ENCODE data around the gene TRIO. TPM values are rescaled to one million over a fixed set of nuclear protein-coding genes. Genes with fewer than 3 reads are reported as not detected.
A peak's percentile ranks its signal among the peaks of the same experiment; 100 is the strongest.

TRIO gene
- total RNA-seq, 1 donor from 2014 or later = 71.6 TPM

DNA sequence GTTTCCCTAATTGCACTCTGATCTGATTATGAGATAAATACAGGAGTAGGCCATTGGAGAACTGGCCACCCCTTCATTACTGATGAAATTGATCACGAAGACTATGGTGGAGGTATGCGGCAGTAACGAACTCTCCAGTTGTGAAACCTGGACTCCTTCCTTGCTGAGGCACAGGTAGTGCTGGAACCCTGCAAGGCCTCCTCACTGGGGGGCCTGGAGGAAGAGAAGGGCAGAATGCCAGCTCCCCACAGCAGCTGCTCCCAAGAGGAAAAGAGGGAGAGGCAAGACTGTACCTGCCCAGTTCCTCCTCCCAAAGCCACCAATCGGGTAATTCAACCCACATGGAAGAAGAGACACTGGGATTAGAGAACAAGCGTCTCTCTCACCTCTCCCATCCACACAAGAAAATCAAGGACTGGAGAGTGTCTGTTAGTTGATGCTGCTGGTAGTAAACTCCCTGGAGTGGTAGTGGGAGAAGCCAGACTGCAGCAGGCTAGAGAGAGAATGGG lies 19.1 kb upstream of the TRIO start:
- no peak for FAIRE-seq
- Histone ChIP-seq H3K27me3 (ENCODE audit: control insufficient read depth, insufficient read depth, low read length) (peaks cover 2% of the 10 kb centered on the region), H3K4me3 (ENCODE audit: low read depth, low read length) (no peak overlapping the region), H3K36me3 (ENCODE audit: control insufficient read depth, insufficient read depth, low read length) (no peaks in the 10 kb centered on the region)
- DNase-seq (ENCODE audit: low read depth) = peak; percentile 42
- TF ChIP-seq, protein P1, sequence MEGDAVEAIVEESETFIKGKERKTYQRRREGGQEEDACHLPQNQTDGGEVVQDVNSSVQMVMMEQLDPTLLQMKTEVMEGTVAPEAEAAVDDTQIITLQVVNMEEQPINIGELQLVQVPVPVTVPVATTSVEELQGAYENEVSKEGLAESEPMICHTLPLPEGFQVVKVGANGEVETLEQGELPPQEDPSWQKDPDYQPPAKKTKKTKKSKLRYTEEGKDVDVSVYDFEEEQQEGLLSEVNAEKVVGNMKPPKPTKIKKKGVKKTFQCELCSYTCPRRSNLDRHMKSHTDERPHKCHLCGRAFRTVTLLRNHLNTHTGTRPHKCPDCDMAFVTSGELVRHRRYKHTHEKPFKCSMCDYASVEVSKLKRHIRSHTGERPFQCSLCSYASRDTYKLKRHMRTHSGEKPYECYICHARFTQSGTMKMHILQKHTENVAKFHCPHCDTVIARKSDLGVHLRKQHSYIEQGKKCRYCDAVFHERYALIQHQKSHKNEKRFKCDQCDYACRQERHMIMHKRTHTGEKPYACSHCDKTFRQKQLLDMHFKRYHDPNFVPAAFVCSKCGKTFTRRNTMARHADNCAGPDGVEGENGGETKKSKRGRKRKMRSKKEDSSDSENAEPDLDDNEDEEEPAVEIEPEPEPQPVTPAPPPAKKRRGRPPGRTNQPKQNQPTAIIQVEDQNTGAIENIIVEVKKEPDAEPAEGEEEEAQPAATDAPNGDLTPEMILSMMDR (IDR thresholded peaks at IDR 0.05; ENCODE audit: insufficient read depth, low read length, severe bottlenecking) = no peak

DNA sequence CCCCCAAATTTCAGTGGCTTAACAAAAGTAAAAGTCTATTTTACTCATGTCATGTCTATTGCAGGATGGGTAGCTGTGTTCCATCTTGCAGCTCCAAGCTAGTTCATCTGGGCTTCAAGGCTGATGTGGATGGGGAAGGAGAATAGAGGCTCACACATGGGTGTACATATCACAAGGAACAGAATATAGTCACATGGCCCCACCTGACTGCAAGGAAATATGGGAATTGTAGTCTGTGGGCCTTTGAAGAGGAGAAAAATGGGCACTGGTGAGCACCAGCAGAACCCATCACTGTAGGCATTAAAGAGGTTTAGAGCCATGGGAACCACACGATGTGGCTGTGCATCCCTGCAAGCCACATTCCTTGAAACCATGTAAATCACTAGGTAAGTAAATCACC lies 17.9 kb upstream of the TRIO start:
- TF ChIP-seq, protein P1 (IDR thresholded peaks at IDR 0.05; ENCODE audit: insufficient read depth, low read length, severe bottlenecking) = no peak
- Histone ChIP-seq H3K36me3 (ENCODE audit: control insufficient read depth, insufficient read depth, low read length) (no peaks in the 10 kb centered on the region), H3K4me3 (ENCODE audit: low read depth, low read length) (no peak overlapping the region), H3K27me3 (ENCODE audit: control insufficient read depth, insufficient read depth, low read length) (peaks cover 2% of the 10 kb centered on the region)
- FAIRE-seq (no peak), DNase-seq (ENCODE audit: low read depth) (no peak)

DNA sequence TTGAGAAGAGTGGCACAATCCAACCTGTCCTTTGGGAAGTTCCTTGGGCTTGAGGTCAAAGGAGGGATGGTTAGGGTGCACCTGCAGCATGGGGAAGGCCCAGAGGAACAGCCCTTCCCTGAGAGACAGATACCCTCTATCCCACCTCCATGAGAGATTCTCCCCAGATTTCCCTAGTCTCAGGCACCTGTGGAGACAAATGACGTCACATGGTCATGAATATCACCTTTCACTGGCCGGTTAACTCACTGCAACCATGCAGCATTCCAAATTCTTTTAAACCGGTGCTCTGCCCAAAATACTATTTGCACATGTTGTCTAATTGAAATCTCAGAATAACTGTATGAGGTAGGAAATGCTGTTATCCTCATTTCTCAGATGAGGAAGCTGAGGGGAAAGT lies 15.6 kb upstream of the TRIO start:
- H3K36me3 ChIP-seq (ENCODE audit: control insufficient read depth, insufficient read depth, low read length) = no peaks in the 10 kb centered on the region
- TF ChIP-seq, protein P1 (IDR thresholded peaks at IDR 0.05; ENCODE audit: insufficient read depth, low read length, severe bottlenecking) = no peak
- peaks cover 2% of the 10 kb centered on the region for H3K27me3 ChIP-seq (ENCODE audit: control insufficient read depth, insufficient read depth, low read length)
- FAIRE-seq (no peak), DNase-seq (ENCODE audit: low read depth) (no peak)
- H3K4me3 ChIP-seq (ENCODE audit: low read depth, low read length) = no peak overlapping the region

DNA sequence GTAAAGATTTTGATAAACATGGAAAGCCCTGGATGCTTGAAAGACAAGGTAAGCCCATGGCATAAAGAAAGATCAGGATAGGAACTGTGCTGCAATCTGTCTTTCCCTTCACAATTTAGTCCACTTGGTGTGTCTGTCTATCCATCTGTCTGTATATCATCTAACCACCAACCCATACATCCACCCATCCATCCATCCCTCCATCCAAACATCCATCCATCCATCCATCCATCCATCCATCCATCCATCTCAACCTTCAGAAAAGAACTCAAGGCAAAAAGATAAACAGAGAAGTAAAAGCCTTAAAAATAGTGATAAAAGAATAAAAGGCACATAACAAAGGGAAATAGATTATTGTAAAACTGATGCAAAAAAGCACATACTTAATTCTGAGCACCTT lies 15.1 kb upstream of the TRIO start:
- no peak overlapping the region for H3K4me3 ChIP-seq (ENCODE audit: low read depth, low read length)
- H3K27me3 ChIP-seq (ENCODE audit: control insufficient read depth, insufficient read depth, low read length) = peaks cover 2% of the 10 kb centered on the region
- H3K36me3 ChIP-seq (ENCODE audit: control insufficient read depth, insufficient read depth, low read length) = no peaks in the 10 kb centered on the region
- TF ChIP-seq, protein P1 (IDR thresholded peaks at IDR 0.05; ENCODE audit: insufficient read depth, low read length, severe bottlenecking) = no peak
- FAIRE-seq = no peak
- no peak for DNase-seq (ENCODE audit: low read depth)

DNA sequence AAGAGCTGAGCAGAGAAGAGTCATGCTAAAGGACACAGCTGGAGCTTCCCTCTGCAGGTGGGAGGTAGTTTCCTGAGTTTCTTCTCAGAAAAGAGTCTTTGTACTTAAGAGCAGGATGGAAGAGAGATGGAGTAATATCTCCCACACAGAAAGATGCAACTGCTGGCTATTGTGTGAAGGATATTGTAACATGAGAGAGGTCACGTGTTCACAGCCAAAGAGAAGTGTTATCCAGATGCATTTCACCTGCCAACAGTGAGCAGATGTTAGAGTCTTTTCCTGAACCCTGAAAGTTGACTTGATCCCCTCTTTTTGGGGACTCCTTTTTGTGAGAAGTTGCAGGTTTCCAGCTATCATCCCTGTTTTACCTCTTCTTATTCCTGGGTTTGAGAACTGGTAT lies 14.0 kb upstream of the TRIO start:
- DNase-seq (ENCODE audit: low read depth) (no peak), FAIRE-seq (no peak)
- no peak overlapping the region for H3K4me3 ChIP-seq (ENCODE audit: low read depth, low read length)
- H3K27me3 ChIP-seq (ENCODE audit: control insufficient read depth, insufficient read depth, low read length) = peaks cover 2% of the 10 kb centered on the region
- H3K36me3 ChIP-seq (ENCODE audit: control insufficient read depth, insufficient read depth, low read length) = no peaks in the 10 kb centered on the region
- TF ChIP-seq, protein P1 (IDR thresholded peaks at IDR 0.05; ENCODE audit: insufficient read depth, low read length, severe bottlenecking) = no peak

DNA sequence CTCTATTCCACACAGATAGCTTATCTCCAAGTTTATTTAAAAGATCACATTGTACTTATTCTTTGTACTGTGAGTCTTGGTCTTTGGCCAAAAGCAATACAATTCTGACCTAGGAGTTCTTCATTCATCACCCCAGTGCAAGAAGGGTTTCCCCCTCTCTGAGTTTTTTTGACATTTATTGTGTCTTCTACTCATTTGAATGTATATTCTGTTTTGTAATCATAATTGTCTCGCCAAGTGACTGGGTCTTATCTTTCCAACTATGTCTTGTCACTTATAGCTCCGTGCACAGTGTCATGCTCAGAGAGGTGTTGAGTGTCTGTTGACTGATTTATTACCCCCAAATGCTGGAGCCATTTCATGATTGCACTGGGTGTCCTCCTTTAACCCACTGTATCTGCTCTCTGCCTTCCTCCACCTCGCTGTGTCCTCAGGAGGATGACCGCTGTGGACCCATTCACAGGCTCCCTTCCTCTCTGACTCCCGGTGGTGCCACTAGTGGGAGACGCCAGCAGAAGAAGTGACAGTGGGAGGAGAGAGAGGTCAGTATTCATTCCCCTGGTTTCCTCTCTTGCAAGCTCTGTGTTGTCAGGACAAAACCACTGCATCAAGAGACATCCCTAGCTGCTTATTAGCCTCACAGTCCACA lies 11.2 kb upstream of the TRIO start:
- TF ChIP-seq, protein P1 (IDR thresholded peaks at IDR 0.05; ENCODE audit: insufficient read depth, low read length, severe bottlenecking) = no peak
- Histone ChIP-seq H3K4me3 (ENCODE audit: low read depth, low read length) (no peak overlapping the region), H3K27me3 (ENCODE audit: control insufficient read depth, insufficient read depth, low read length) (peaks cover 2% of the 10 kb centered on the region), H3K36me3 (ENCODE audit: control insufficient read depth, insufficient read depth, low read length) (no peaks in the 10 kb centered on the region)
- FAIRE-seq = peak; percentile 18
- DNase-seq (ENCODE audit: low read depth) = no peak
